GM06990 (cell line): Measurements from ENCODE around the gene TTBK1.

Experiments used
- DNase-seq: peaks from one replicate; pipeline ENCODE4 v3.0.0-alpha.2; 2011; ENCODE audit not compliant: insufficient read length; ENCODE audit errors: extremely low read depth
- H3K27me3 ChIP-seq: replicated peaks from 2 replicates; pipeline ENCODE4 v1.6.0; 2011; ENCODE audit warnings: low read length; ENCODE audit not compliant: control insufficient read depth, insufficient read depth
- H3K36me3 ChIP-seq: 2 replicates; pipeline ENCODE4 v1.5.1; 2011; ENCODE audit warnings: low read length; ENCODE audit not compliant: control insufficient read depth, insufficient read depth
- H3K4me3 ChIP-seq: replicated peaks from 2 replicates; pipeline ENCODE4 v1.5.1; 2011; ENCODE audit warnings: low read depth, mild to moderate bottlenecking, control low read depth, low read length
- CTCF ChIP-seq: IDR thresholded peaks from 2 replicates; pipeline ENCODE4 v1.5.1; 2011; ENCODE audit warnings: low read length, control low read depth, mild to moderate bottlenecking, inconsistent platforms; ENCODE audit not compliant: insufficient read depth, poor library complexity, severe bottlenecking

Gene TTBK1

GRCh38 chr6:43313813-43314212, 70.5 kb downstream of the TTBK1 start:
- DNase-seq: no peak
- H3K36me3 ChIP-seq: no peaks in the 10 kb centered on the region
- no peak for TF ChIP-seq CTCF
- no peaks in the 10 kb centered on the region for H3K27me3 ChIP-seq
- H3K4me3 ChIP-seq: no peak overlapping the region

GRCh38 chr6:43318011-43318410, 74.7 kb downstream of the TTBK1 start:
- no peaks in the 10 kb centered on the region for H3K27me3 ChIP-seq
- no peak for TF ChIP-seq CTCF
- H3K4me3 ChIP-seq: no peak overlapping the region
- no peaks in the 10 kb centered on the region for H3K36me3 ChIP-seq
- DNase-seq: no peak

GRCh38 chr6:43325876-43326275, 82.6 kb downstream of the TTBK1 start:
- no peak for TF ChIP-seq CTCF
- no peak for DNase-seq
- Histone ChIP-seq H3K4me3 (no peak overlapping the region), H3K27me3 (no peaks in the 10 kb centered on the region), H3K36me3 (no peaks in the 10 kb centered on the region; the same call in 1 of the 2 replicates)

- no peak for TF ChIP-seq CTCF
- H3K36me3 ChIP-seq: no peaks in the 10 kb centered on the region; the same call in none of the 2 replicates
- DNase-seq: no peak
- no peaks in the 10 kb centered on the region for H3K27me3 ChIP-seq
- no peak overlapping the region for H3K4me3 ChIP-seq
Observed at GRCh38 chr6:43328528-43328927, 85.2 kb downstream of the TTBK1 start.

GRCh38 chr6:43331470-43331869, 88.2 kb downstream of the TTBK1 start:
- Histone ChIP-seq H3K4me3 (no peak overlapping the region), H3K27me3 (no peaks in the 10 kb centered on the region), H3K36me3 (peaks cover under 1% of the 10 kb centered on the region)
- DNase-seq: no peak
- no peak for TF ChIP-seq CTCF

GRCh38 chr6:43331891-43332290, 88.6 kb downstream of the TTBK1 start:
- Histone ChIP-seq H3K4me3 (no peak overlapping the region), H3K27me3 (no peaks in the 10 kb centered on the region), H3K36me3 (peaks cover 2% of the 10 kb centered on the region)
- TF ChIP-seq CTCF: no peak
- DNase-seq: no peak
